Measurements from ENCODE around the gene RTL3. TPM values are rescaled to one million over a fixed set of nuclear protein-coding genes. Genes with fewer than 3 reads are reported as not detected.

The RTL3 gene
- 1 to 10 TPM in 1 of 4 donors, under 1 TPM in 2, not detected in 1; 0.41 to 1.0 (median 0.88) TPM for total RNA-seq

- Histone ChIP-seq H3K27ac (peak within 1 kb of the TSS; percentile 35 to 63), H3K4me3 (no peak within 1 kb of the TSS), H3K4me1 (no peaks in the 10 kb centered on the region), H3K9me3 (no peaks in the 10 kb centered on the region), H3K36me3 (no peaks in the 10 kb centered on the region), H3K27me3 (no peaks in the 10 kb centered on the region)
- intact Hi-C loops (cut with DNase I; ENCODE audit: low total_unique reads) = no loop called here
- TF ChIP-seq POLR2A (IDR thresholded peaks at IDR 0.05) = no peak
- TF ChIP-seq CTCF (IDR thresholded peaks at IDR 0.05) = no peak
- no peak for DNase-seq
Measured at GRCh38 chrX:78658845-78659744, at the start of gene RTL3. Gene RTL3, minus strand, starts transcription at chrX:78659328. Its CDS starts 908 bp downstream, at chrX:78658420.

- Histone ChIP-seq H3K27me3 (no peaks in the 10 kb centered on the region), H3K4me1 (no peaks in the 10 kb centered on the region), H3K9me3 (no peaks in the 10 kb centered on the region), H3K36me3 (no peaks in the 10 kb centered on the region), H3K27ac (no peak overlapping the region), H3K4me3 (no peak overlapping the region)
- DNase-seq = peak; percentile 30 to 43
- intact Hi-C loops (cut with DNase I; ENCODE audit: low total_unique reads) = no loop called here
- no peak for TF ChIP-seq CTCF (IDR thresholded peaks at IDR 0.05)
Measured at GRCh38 chrX:78708816-78709215, 49.7 kb upstream of the RTL3 start.

GRCh38 chrX:78708262-78708661 lies 49.1 kb upstream of the RTL3 start:
- Histone ChIP-seq H3K9me3 (no peaks in the 10 kb centered on the region), H3K27me3 (no peaks in the 10 kb centered on the region), H3K36me3 (no peaks in the 10 kb centered on the region), H3K4me3 (no peak overlapping the region), H3K27ac (no peak overlapping the region), H3K4me1 (no peaks in the 10 kb centered on the region)
- peak in 2 of 4 experiments; percentile 7 to 9 for TF ChIP-seq CTCF (IDR thresholded peaks at IDR 0.05)
- TF ChIP-seq POLR2A (IDR thresholded peaks at IDR 0.05) = no peak
- no peak for DNase-seq
- intact Hi-C loops (cut with DNase I; ENCODE audit: low total_unique reads) = no loop called here

GRCh38 chrX:78706071-78706470 lies 46.9 kb upstream of the RTL3 start:
- intact Hi-C loops (cut with DNase I; ENCODE audit: low total_unique reads) = no loop called here
- Histone ChIP-seq H3K27me3 (no peaks in the 10 kb centered on the region), H3K36me3 (no peaks in the 10 kb centered on the region), H3K4me1 (no peaks in the 10 kb centered on the region), H3K4me3 (no peak overlapping the region), H3K9me3 (no peaks in the 10 kb centered on the region), H3K27ac (no peak overlapping the region)
- TF ChIP-seq POLR2A (IDR thresholded peaks at IDR 0.05) (no peak), CTCF (IDR thresholded peaks at IDR 0.05) (no peak)
- no peak for DNase-seq

- Histone ChIP-seq H3K4me3 (no peak overlapping the region), H3K27ac (peak overlapping the region in 1 of 2 donors; percentile 34), H3K4me1 (no peaks in the 10 kb centered on the region), H3K9me3 (no peaks in the 10 kb centered on the region), H3K27me3 (no peaks in the 10 kb centered on the region), H3K36me3 (no peaks in the 10 kb centered on the region)
- intact Hi-C loops (cut with DNase I; ENCODE audit: low total_unique reads) = no loop called here
- TF ChIP-seq CTCF (IDR thresholded peaks at IDR 0.05) = no peak
- no peak for TF ChIP-seq POLR2A (IDR thresholded peaks at IDR 0.05)
- DNase-seq = peak; percentile 27 to 40
Measured at GRCh38 chrX:78693536-78693935, 34.4 kb upstream of the RTL3 start.

All from uterus (tissue), 4 donors.